ENCODE data around the gene OR8D2.

Gene OR8D2, protein sequence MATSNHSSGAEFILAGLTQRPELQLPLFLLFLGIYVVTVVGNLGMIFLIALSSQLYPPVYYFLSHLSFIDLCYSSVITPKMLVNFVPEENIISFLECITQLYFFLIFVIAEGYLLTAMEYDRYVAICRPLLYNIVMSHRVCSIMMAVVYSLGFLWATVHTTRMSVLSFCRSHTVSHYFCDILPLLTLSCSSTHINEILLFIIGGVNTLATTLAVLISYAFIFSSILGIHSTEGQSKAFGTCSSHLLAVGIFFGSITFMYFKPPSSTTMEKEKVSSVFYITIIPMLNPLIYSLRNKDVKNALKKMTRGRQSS

GRCh38 chr11:124320097-124320496, at the start of gene OR8D2:
OR8D2 (minus strand) TSS chr11:124320197; CDS start chr11:124320197, 0 bp downstream.
- no peak for DNase-seq (ENCODE audit: low read depth, low spot score)

DNA sequence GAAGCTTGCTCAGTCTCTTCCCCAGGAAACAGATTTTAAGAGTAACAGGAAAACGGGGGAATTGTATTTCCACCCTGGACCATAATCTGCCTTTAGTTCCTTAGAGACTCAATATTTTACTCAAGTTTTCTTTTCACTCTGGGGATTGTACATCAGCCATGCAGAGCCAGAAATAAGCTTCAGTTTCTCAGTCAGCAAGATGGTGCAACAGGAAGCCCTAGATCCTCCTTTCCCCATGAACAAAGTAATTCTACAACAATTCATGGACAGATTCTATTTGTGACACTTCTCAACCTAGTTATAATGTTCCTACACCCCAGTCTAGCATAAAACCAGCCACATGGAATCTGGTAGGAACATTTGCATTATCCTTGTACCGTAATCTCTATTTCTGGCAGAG, 39.6 kb upstream of the OR8D2 start:
- DNase-seq (ENCODE audit: low read depth, low spot score): no peak

GRCh38 chr11:124346311-124346955, 26.4 kb upstream of the OR8D2 start:
- no peak for DNase-seq (ENCODE audit: low read depth, low spot score)

- DNase-seq (ENCODE audit: low read depth, low spot score): no peak
These were observed 24.3 kb upstream of the OR8D2 start for GRCh38 chr11:124344346-124344745.

GRCh38 chr11:124340142-124340447, 20.1 kb upstream of the OR8D2 start:
- DNase-seq (ENCODE audit: low read depth, low spot score): no peak

DNA sequence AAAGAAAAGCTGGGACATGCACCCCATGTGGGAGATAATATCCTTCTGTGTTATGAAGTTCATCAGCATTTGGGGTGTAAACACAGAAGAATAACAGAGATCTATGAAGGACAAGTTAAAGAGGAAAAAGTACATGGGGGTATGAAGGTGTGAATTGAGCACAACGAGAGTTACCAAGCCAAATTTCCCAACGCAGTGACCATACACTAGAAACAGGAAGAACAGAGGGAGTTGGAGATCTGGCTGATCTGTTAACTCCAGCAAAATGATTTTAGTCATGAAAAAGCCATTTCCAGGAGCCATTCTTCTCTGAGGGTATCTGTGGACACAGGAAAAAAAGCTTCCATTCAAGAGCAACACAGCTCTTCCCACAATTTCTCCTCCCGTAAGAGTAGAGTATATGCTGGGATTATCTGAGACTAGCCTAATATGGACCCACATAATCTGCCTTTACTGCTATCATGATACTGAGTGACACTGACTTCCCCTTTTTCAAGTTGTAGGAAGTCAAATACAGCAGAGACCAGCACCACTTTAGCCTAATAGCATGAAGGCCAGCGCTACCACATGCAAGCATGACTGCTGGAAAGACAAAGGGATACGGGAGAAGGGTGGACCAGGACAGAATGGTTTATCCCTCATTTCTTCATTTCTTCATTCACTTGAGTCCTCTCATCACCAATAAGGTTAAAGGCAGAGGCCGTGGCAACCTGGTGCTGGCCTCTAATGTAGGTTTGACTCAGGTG, 19.6 kb upstream of the OR8D2 start:
- no peak for DNase-seq (ENCODE audit: low read depth, low spot score)

DNA sequence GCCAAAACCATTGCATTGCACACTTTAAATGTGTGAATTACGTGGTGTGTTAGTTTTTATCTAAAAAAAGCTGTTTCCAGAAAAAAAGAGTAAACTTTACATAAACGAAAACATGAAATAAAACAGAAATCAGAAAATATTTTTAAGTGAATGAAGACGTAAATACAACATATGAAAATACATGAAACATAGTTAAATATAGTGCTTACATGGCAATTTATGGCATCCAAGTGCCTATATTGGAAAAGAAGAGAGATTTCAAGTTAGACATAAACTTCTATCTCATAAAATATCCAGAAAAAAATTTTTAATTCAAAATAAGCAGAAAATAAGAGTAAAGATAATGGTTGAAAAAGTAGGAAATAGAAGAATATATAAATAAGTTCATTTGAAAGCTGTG, 11.9 kb upstream of the OR8D2 start:
- DNase-seq (ENCODE audit: low read depth, low spot score): no peak

GRCh38 chr11:124329787-124330478, 9.9 kb upstream of the OR8D2 start:
- no peak for DNase-seq (ENCODE audit: low read depth, low spot score)

- no peak for DNase-seq (ENCODE audit: low read depth, low spot score)
These were observed 7.8 kb upstream of the OR8D2 start for GRCh38 chr11:124327775-124328174.

DNA sequence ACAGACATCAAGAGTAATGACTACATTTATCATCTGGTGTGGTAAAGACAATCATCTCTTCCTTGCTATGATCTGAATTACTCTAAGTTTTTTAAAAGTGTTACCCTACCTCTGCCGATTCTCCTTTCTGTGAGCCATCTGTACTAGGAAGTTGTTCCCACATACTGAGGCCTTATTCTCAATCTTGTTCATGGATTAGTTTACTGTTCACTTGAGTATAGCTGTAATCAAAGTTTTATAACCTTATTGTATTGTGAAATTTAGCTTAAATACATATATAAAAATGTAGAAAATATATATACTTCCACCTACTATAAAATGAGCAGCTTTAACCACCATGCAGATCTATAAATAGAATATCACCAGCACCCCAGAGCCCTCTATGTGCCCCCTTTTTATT, 2.4 kb upstream of the OR8D2 start:
- no peak for DNase-seq (ENCODE audit: low read depth, low spot score)

DNA sequence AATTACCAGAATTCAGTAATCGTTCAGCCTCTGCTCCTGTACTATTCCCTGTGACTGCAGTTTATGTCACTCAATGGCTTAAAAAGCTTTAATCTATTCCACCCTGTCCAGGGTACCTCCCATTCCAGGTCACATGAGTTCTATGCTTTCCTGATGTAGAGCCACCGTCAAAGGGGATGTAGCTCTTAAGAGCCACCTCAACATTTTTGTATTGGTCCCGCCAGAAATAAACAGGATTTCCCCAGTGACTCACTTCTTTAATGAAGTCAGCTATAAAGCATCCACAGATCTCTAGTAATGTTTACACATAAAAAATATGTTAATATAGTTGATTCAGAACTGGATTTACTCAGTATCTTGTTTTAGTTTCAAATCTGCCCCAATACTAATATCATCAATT, 4.9 kb downstream of the OR8D2 start:
- DNase-seq (ENCODE audit: low read depth, low spot score): no peak

DNA sequence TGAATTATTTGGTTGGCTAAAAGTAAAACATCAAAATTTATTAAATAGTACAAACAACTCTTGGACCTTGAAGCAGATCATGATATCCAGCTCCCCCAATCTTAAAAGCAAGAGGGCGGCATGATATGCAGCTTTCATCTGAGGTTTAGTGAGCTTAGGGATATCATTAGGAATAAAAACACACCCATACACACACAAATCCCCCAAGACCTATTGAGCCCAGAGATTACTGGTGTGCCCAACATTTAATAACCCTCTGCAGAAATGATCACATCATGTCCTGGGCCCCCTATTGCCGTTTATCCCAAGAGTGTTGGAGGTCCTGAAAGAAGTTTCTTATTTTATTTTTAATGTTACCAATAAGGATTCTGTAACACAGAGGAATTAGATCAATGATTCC, 6.1 kb downstream of the OR8D2 start, which contains the start of gene OR8D1:
TSS of gene OR8D1 (minus strand) at position 101 of the 400 bp plus-strand sequence. CDS start 3,183 bp downstream, outside the sequence.
- DNase-seq (ENCODE audit: low read depth, low spot score): no peak

DNA sequence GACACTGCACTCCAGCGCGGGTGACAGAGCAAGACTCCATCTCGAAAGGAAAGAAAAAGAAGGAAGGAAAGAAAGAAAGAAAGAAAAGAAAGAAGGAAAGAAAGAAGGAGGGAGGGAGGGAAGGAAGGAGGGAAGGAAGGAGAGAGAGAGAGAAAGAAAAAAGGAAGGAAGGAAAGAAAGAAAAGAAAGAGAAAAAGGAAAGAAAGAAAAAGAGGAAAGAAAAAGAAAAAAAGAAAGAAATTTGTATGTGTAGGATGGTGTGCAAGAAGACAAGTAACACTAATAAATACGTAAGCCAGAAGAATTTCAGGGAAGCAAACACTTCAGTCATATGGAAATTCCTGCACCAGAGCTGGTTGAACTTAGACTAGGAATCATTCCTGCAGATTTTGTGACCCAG, 6.9 kb downstream of the OR8D2 start:
- no peak for DNase-seq (ENCODE audit: low read depth, low spot score)

- no peak for DNase-seq (ENCODE audit: low read depth, low spot score)
These were observed 8.3 kb downstream of the OR8D2 start for GRCh38 chr11:124311670-124312069.

GRCh38 chr11:124311269-124311668, 8.7 kb downstream of the OR8D2 start:
- no peak for DNase-seq (ENCODE audit: low read depth, low spot score)

- DNase-seq (ENCODE audit: low read depth, low spot score): no peak
These were observed 9.3 kb downstream of the OR8D2 start for GRCh38 chr11:124310721-124311120.

- no peak for DNase-seq (ENCODE audit: low read depth, low spot score)
These were observed 12.9 kb downstream of the OR8D2 start for GRCh38 chr11:124307093-124307492.

DNA sequence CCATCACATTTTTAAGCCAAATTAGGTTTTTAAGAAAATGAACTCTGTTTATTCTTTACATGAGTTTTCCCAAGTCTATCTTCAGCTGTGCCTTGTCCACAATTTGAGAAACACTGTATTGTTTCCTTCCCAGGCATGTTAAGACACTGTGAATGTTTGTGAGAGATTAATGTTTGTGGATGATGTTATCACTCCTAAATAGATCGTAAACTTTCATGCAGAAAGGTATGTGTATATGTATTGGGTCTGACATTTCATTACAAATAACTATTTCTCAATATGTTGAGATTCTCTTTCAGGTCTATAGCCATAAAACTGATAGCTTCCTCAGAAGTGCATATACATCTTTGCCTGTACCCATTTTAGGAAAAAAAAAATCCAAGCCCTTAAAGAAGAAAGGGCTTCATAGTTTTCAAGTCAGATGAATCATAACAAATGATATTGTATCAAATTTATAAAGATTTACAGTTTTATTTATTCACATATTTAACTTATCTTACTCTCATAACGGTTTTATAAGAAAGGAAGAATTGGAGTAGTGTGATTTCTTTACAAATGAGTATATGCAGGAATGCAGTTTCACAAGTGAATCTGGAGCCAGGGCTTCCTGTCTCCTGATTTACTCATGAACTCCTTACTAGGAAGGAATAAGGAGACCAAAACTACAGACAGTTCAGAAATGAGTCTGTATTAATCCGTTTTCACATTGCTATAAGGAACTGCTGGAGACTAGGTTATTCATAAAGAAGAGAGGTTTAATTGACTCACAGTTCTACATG, 17.5 kb downstream of the OR8D2 start:
- DNase-seq (ENCODE audit: low read depth, low spot score): no peak

DNA sequence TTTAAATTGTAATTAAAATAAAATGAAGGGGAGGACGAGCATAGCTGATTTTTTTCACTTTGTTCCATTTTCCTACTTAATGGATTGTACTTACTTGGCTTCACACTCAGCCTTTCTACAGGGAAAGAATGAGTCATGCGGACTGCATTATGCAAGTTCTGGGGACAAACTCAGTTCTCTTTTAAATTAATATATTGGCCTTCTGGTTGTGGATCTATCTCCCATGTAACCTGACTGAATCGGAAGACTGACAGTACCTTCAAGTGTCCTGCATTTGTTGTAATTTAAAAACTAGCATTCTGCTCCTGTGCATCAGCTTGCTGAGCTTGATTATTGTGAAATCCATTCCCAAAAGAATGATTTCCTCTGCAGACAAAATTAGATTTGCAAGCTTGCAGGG, 18.4 kb downstream of the OR8D2 start:
- DNase-seq (ENCODE audit: low read depth, low spot score): no peak

DNA sequence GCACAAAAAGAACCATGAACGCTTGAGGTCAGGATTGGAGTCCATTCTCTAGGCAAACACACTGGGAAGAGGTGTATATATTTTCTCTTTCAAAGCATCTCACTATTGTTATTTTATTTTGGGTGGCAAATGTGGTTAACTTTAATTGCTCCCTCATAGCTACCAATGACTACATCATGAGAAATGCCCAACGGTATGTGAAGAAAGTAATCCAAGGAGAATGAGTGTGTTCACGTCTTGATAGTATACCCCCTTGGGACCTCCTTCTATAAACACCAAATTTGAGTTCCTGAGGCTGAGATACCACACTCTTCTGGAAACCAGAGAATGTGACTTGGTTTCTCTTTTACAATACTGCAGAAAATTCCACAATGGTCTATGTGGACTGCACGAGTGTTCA, 22.1 kb downstream of the OR8D2 start:
- DNase-seq (ENCODE audit: low read depth, low spot score): no peak

- no peak for DNase-seq (ENCODE audit: low read depth, low spot score)
These were observed 24.0 kb downstream of the OR8D2 start for GRCh38 chr11:124296016-124296415.

All from activated CD4-positive, CD25-positive, alpha-beta regulatory T cell treated with anti-CD3 and anti-CD28 coated beads, Interleukin-2, amount 50 U/mL, for 16 hours (primary cell).